H7 (cell line): ENCODE data around the gene ELAVL3. TPM values are rescaled to one million over a fixed set of nuclear protein-coding genes. Genes with fewer than 3 reads are reported as not detected.

Experiments
- DNase-seq: peaks from one replicate; pipeline ENCODE4 v3.0.0; 2012
- H3K27me3 ChIP-seq: 2 replicates; pipeline ENCODE4 v1.6.0; 2011; ENCODE audit warnings: mild to moderate bottlenecking, low read length; ENCODE audit not compliant: control insufficient read depth, insufficient read depth
- H3K36me3 ChIP-seq: replicated peaks from 2 replicates; pipeline ENCODE4 v1.5.1; 2011; ENCODE audit warnings: low read length; ENCODE audit not compliant: control insufficient read depth, insufficient read depth
- H3K4me3 ChIP-seq: 2 replicates; pipeline ENCODE4 v1.5.1; 2011; ENCODE audit warnings: low read depth, mild to moderate bottlenecking, control low read depth, low read length, moderate library complexity; ENCODE audit not compliant: insufficient read depth
- total RNA-seq: library from RNA; depleted of rRNA; stranded (reverse); fragments of >200 nt; shearing (Covaris generic); gene quantifications from 2 replicates; pipeline ENCODE4 v1.2.3, GENCODE V29; 2014; rRNA removed

Gene ELAVL3
- 0.17 and 0.52 TPM in 2 replicates for total RNA-seq

GRCh38 chr19:11480715-11481533 lies at the start of gene ELAVL3:
TSS of gene ELAVL3 (minus strand) at chr19:11481046. CDS start at chr19:11480608, 438 bp downstream.
- peak within 1 kb of the TSS; percentile 23; the same call in 1 of the 2 replicates for H3K4me3 ChIP-seq
- no peaks in the 10 kb centered on the region for H3K36me3 ChIP-seq
- peak; percentile 95 for DNase-seq
- H3K27me3 ChIP-seq, result peaks cover 37% of the 10 kb centered on the region

- DNase-seq, result peak; percentile 97
Observed at GRCh38 chr19:11530432-11530831, 49.6 kb upstream of the ELAVL3 start.

GRCh38 chr19:11528551-11529341 lies 47.9 kb upstream of the ELAVL3 start, which contains the start of gene ECSIT:
TSS of gene ECSIT (minus strand) at chr19:11529134. CDS start at chr19:11519170, 9,964 bp downstream.
- no peaks in the 10 kb centered on the region for H3K36me3 ChIP-seq
- H3K4me3 ChIP-seq, result peak within 1 kb of the TSS; percentile 80
- DNase-seq, result peak; percentile 97

More at GRCh38 chr19:11530432-11530831, 49.6 kb upstream of the ELAVL3 start:
- no peaks in the 10 kb centered on the region; the same call in 1 of the 2 replicates for H3K27me3 ChIP-seq
- H3K36me3 ChIP-seq, result no peaks in the 10 kb centered on the region
- no peak overlapping the region for H3K4me3 ChIP-seq

GRCh38 chr19:11519138-11519537 lies 38.3 kb upstream of the ELAVL3 start:
- Histone ChIP-seq H3K36me3 (no peaks in the 10 kb centered on the region; the same call in 1 of the 2 replicates), H3K4me3 (no peak overlapping the region), H3K27me3 (no peaks in the 10 kb centered on the region)
- DNase-seq, result no peak

More at GRCh38 chr19:11528551-11529341, 47.9 kb upstream of the ELAVL3 start, which contains the start of gene ECSIT:
- no peaks in the 10 kb centered on the region for H3K27me3 ChIP-seq

- Histone ChIP-seq H3K36me3 (peaks cover 3% of the 10 kb centered on the region), H3K4me3 (no peak overlapping the region), H3K27me3 (no peaks in the 10 kb centered on the region)
- peak; percentile 35 for DNase-seq
Observed at GRCh38 chr19:11513946-11514345, 33.1 kb upstream of the ELAVL3 start.

GRCh38 chr19:11510444-11510843 lies 29.6 kb upstream of the ELAVL3 start:
- H3K27me3 ChIP-seq, result no peaks in the 10 kb centered on the region
- peaks cover 3% of the 10 kb centered on the region for H3K36me3 ChIP-seq
- H3K4me3 ChIP-seq, result no peak overlapping the region
- DNase-seq, result peak; percentile 24

- Histone ChIP-seq H3K36me3 (peaks cover 2% of the 10 kb centered on the region), H3K4me3 (no peak overlapping the region), H3K27me3 (no peaks in the 10 kb centered on the region)
- DNase-seq, result peak; percentile 57
Observed at GRCh38 chr19:11507370-11508078, 26.7 kb upstream of the ELAVL3 start.

GRCh38 chr19:11506967-11507366 lies 26.1 kb upstream of the ELAVL3 start:
- no peak overlapping the region for H3K4me3 ChIP-seq
- peaks cover 2% of the 10 kb centered on the region for H3K36me3 ChIP-seq
- H3K27me3 ChIP-seq, result no peaks in the 10 kb centered on the region
- peak; percentile 40 for DNase-seq

- no peak for DNase-seq
- Histone ChIP-seq H3K4me3 (peak overlapping the region; percentile 85), H3K36me3 (no peaks in the 10 kb centered on the region; the same call in 1 of the 2 replicates), H3K27me3 (no peaks in the 10 kb centered on the region)
Observed at GRCh38 chr19:11506101-11506555, 25.3 kb upstream of the ELAVL3 start.

GRCh38 chr19:11505504-11506100 lies 24.8 kb upstream of the ELAVL3 start, which contains the start of gene ZNF653:
TSS of gene ZNF653 (minus strand) at chr19:11505839. CDS start at chr19:11505786, 53 bp downstream.
- H3K4me3 ChIP-seq, result peak within 1 kb of the TSS; percentile 85
- H3K36me3 ChIP-seq, result no peaks in the 10 kb centered on the region; the same call in 1 of the 2 replicates
- no peaks in the 10 kb centered on the region for H3K27me3 ChIP-seq
- DNase-seq, result peak; percentile 98

GRCh38 chr19:11505032-11505503 lies 24.2 kb upstream of the ELAVL3 start:
- no peaks in the 10 kb centered on the region; the same call in 1 of the 2 replicates for H3K36me3 ChIP-seq
- peak overlapping the region; percentile 85 for H3K4me3 ChIP-seq
- H3K27me3 ChIP-seq, result no peaks in the 10 kb centered on the region
- peak; percentile 100 for DNase-seq

- Histone ChIP-seq H3K27me3 (no peaks in the 10 kb centered on the region), H3K4me3 (peak overlapping the region; percentile 30), H3K36me3 (no peaks in the 10 kb centered on the region; the same call in 1 of the 2 replicates)
- DNase-seq, result peak; percentile 36
Observed at GRCh38 chr19:11504502-11505031, 23.7 kb upstream of the ELAVL3 start.

GRCh38 chr19:11499890-11500420 lies 19.1 kb upstream of the ELAVL3 start:
- Histone ChIP-seq H3K4me3 (no peak overlapping the region), H3K36me3 (no peaks in the 10 kb centered on the region; the same call in 1 of the 2 replicates), H3K27me3 (no peaks in the 10 kb centered on the region)
- DNase-seq, result peak; percentile 24
